Cerebellar cortex (tissue), 1 donor: ENCODE results near the gene HLTF.
A peak's percentile ranks its signal among the peaks of the same experiment; 100 is the strongest.
"Not testable (repeated sequence)": the region's sequence is repeated elsewhere in the genome, so short reads cannot be mapped to it uniquely, and the experiment has no call there.

Experiments used
- DNase-seq: peaks from one replicate; pipeline ENCODE4 v3.0.0-alpha.2; 2015; ENCODE audit warnings: low spot score

The HLTF gene

GRCh38 chr3:149086232-149086988 is at the start of gene HLTF:
HLTF (minus strand) TSS chr3:149086533; CDS start chr3:149086336, 197 bp downstream.
- DNase-seq, result peak; percentile 98

GRCh38 chr3:149134575-149134974 is 48.2 kb upstream of the HLTF start:
- no peak for DNase-seq

GRCh38 chr3:149131589-149131988 is 45.3 kb upstream of the HLTF start:
- DNase-seq, result no peak

GRCh38 chr3:149129326-149130205 is 43.2 kb upstream of the HLTF start, which contains the start of gene HPS3:
HPS3 (plus strand) TSS chr3:149129638; CDS start chr3:149129724, 86 bp downstream.
- peak; percentile 87 for DNase-seq

GRCh38 chr3:149128821-149129220 is 42.5 kb upstream of the HLTF start:
- no peak for DNase-seq

GRCh38 chr3:149122721-149123578 is 36.6 kb upstream of the HLTF start:
- no peak for DNase-seq

- DNase-seq, result peak; percentile 76
These were observed 34.0 kb upstream of the HLTF start for GRCh38 chr3:149120051-149120972.

GRCh38 chr3:149119466-149119865 is 33.1 kb upstream of the HLTF start:
- DNase-seq, result no peak

- DNase-seq, result no peak
These were observed 32.4 kb upstream of the HLTF start for GRCh38 chr3:149118724-149119123.

GRCh38 chr3:149115114-149115513 is 28.8 kb upstream of the HLTF start:
- DNase-seq, result no peak

GRCh38 chr3:149114458-149114857 is 28.1 kb upstream of the HLTF start:
- no peak for DNase-seq

- DNase-seq, result no peak
These were observed 18.2 kb upstream of the HLTF start for GRCh38 chr3:149104484-149104883.

GRCh38 chr3:149101641-149102040 is 15.3 kb upstream of the HLTF start:
- DNase-seq, result no peak

- no peak for DNase-seq
These were observed 14.8 kb upstream of the HLTF start for GRCh38 chr3:149101154-149101553.

GRCh38 chr3:149097987-149098386 is 11.7 kb upstream of the HLTF start:
- DNase-seq, result not testable (repeated sequence)

GRCh38 chr3:149095487-149095886 is 9.2 kb upstream of the HLTF start:
- DNase-seq, result no peak

GRCh38 chr3:149091983-149092382 is 5.7 kb upstream of the HLTF start:
- DNase-seq, result no peak

- DNase-seq, result no peak
These were observed 4.6 kb upstream of the HLTF start for GRCh38 chr3:149090907-149091306.

- no peak for DNase-seq
These were observed 4.1 kb upstream of the HLTF start for GRCh38 chr3:149090461-149090860.

GRCh38 chr3:149089395-149089794 is 3.1 kb upstream of the HLTF start:
- no peak for DNase-seq

GRCh38 chr3:149087208-149087607 is 875 bp upstream of the HLTF start:
- no peak for DNase-seq
